NCI-H345 treated with DMSO at 0.1 percent for 48 hours (cell line): ENCODE results near the gene SELENOO.

Experiments used
- DNase-seq: peaks from one replicate; lab custom pipeline; 2025; ENCODE audit not compliant: unreplicated experiment; lab: John Stamatoyannopoulos, UW

The SELENOO gene

DNA sequence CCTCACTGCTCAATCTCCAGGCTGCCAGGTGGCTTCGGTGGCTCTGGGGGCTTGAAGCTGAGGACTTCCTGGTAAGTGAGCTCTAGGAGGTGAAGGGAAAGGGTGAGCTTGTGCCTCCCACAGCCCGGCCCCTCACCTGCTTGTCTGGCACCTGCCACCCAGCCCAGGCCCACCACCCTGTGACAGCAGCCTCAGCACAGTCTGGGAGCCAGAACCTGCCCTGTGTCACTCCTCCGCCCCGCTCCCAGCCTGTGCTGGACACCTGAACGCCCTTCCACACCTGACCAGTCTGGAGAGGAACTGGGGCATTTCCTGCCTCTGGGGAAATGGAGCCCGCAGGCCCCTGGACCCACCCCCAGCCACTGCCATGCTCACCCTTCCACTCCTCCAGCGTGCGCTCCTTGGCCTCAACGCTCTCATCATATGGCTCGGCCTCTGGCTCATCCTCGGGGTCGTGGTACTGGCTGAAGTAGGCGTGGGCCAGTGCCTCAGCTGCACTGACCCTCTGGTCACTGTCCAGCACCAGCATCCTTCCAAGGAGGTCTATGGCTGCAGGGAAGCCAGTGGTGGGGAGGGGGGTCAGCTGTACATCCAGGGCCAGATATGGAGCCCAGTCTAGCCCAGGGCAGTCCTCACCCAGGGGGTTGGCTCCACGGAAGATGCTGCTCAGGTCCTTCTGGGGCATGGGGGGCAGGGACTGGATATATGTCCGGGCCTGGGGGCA, 64.3 kb downstream of the SELENOO start:
- no peak for DNase-seq

DNA sequence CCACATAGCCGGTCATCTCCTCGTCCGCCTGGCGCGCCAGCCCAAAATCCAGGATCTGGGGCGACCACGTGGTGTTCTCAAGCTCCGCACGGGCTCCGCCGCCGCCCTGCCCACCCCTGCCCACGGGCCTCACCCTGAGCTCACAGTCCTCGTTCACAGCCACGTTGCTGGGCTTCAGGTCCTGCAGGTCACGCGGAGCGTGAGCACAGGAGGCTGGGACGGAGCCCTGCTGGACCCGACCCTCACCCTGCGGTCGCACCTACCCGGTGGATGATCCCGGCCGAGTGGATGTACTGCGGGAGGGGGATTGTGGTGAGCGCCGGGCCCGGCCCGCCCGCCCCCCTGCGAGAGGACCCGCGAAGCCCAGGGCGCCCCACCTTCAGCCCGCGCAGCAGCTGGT, 66.2 kb downstream of the SELENOO start:
- no peak for DNase-seq
